K562 (cell line): ENCODE results near the gene DEPP1.

ENCODE experiments used
- COPS2 ChIP-seq: fragments of 450-650 bp; conservative IDR thresholded peaks from 2 replicates; pipeline ENCODE4 v1.6.1; 2016; ENCODE audit warnings: mild to moderate bottlenecking, moderate library complexity
- HDAC2 ChIP-seq: fragments of 450-650 bp; IDR thresholded peaks from 2 replicates; pipeline ENCODE4 v1.6.1; 2016; ENCODE audit warnings: mild to moderate bottlenecking
- HOXB6 ChIP-seq: fragments of 250-450 bp; sonication (Bioruptor Pico); IDR thresholded peaks from 2 replicates; pipeline ENCODE4 v1.5.1; 2022; ENCODE audit warnings: mild to moderate bottlenecking, borderline replicate concordance
- L3MBTL2 ChIP-seq: fragments of 450-650 bp; IDR thresholded peaks from 2 replicates; pipeline ENCODE4 v1.6.1; 2016; ENCODE audit warnings: mild to moderate bottlenecking, moderate library complexity
- NBN ChIP-seq: fragments of 450-650 bp; IDR thresholded peaks from 2 replicates; pipeline ENCODE4 v1.6.1; 2016; ENCODE audit warnings: low read depth, mild to moderate bottlenecking
- STAT5A ChIP-seq: IDR thresholded peaks from 2 replicates; pipeline ENCODE4 v1.6.1; 2012; ENCODE audit warnings: low read length, inconsistent platforms, borderline replicate concordance
- ZKSCAN1 ChIP-seq: fragments of 150-350 bp; IDR thresholded peaks from 2 replicates; pipeline ENCODE4 v1.6.1; 2016; ENCODE audit warnings: low read depth, low read length
- ZNF41 ChIP-seq: fragments of 250-450 bp; sonication (Bioruptor Pico); conservative IDR thresholded peaks from 2 replicates; pipeline ENCODE4 v1.4.0; 2020; ENCODE audit warnings: mild to moderate bottlenecking
- TF ChIP-seq, protein P1 (sequence below): fragments of 250-450 bp; sonication (Bioruptor Pico); IDR thresholded peaks from 2 replicates; pipeline ENCODE4 v1.4.0; 2020
- TF ChIP-seq, protein P2 (sequence below), 3 experiments: IDR thresholded peaks in 2 of 3; conservative IDR thresholded peaks in 1 of 3; 2 replicates each; pipeline ENCODE4 v1.5.1; 2011 to 2012; ENCODE audit warnings: low read length in 3 of 3, mild to moderate bottlenecking in 3 of 3, control low read depth in 2 of 3, improper control_type of control experiment in 1 of 3, inconsistent platforms in 1 of 3, low read depth in 1 of 3, mixed read lengths in 1 of 3, moderate library complexity in 1 of 3; ENCODE audit not compliant: insufficient read depth in 2 of 3

DNA sequence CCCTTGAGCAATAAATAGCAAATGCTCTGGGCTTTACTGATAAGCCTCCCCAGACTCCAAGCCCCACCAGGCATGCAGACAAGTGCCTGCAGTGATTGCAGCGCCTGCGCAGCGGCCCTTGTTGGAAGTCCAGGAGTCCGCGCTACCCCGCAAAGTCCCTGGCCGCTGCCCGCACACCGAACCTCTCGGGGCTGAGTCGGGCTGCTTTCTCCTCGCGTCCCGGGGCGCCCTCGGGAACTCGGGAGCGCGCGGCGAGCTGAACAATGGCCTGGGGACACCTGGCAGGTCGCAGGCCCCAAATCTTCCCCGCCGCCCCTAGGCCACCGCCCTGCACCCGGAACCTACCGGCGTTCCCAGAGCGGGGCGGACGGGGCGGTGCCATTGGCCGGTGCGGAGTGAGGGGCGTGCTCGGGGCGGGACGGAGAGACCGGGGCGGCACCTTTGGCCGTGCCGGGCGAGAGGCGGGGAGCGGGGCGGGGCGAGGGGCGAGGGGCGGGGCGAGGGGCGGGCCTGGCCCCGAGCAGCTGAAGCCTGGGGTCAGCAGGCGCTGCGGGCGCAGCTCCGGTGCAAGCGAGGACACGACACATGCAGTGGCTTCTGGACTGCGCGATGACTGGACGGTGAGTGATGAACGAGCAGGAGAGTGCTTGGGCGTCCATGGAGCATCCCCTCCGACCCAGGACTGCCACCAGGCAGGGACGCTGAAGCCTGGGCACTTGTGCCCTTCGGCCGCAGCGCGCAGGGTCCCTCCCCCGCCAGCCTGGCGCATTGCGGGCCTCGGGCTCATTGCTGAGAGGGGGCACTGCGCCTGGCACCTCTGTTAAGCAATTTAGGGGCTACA lies 19.1 kb downstream of the DEPP1 start, which contains the start of gene RASSF4:
- TF ChIP-seq, protein P1, sequence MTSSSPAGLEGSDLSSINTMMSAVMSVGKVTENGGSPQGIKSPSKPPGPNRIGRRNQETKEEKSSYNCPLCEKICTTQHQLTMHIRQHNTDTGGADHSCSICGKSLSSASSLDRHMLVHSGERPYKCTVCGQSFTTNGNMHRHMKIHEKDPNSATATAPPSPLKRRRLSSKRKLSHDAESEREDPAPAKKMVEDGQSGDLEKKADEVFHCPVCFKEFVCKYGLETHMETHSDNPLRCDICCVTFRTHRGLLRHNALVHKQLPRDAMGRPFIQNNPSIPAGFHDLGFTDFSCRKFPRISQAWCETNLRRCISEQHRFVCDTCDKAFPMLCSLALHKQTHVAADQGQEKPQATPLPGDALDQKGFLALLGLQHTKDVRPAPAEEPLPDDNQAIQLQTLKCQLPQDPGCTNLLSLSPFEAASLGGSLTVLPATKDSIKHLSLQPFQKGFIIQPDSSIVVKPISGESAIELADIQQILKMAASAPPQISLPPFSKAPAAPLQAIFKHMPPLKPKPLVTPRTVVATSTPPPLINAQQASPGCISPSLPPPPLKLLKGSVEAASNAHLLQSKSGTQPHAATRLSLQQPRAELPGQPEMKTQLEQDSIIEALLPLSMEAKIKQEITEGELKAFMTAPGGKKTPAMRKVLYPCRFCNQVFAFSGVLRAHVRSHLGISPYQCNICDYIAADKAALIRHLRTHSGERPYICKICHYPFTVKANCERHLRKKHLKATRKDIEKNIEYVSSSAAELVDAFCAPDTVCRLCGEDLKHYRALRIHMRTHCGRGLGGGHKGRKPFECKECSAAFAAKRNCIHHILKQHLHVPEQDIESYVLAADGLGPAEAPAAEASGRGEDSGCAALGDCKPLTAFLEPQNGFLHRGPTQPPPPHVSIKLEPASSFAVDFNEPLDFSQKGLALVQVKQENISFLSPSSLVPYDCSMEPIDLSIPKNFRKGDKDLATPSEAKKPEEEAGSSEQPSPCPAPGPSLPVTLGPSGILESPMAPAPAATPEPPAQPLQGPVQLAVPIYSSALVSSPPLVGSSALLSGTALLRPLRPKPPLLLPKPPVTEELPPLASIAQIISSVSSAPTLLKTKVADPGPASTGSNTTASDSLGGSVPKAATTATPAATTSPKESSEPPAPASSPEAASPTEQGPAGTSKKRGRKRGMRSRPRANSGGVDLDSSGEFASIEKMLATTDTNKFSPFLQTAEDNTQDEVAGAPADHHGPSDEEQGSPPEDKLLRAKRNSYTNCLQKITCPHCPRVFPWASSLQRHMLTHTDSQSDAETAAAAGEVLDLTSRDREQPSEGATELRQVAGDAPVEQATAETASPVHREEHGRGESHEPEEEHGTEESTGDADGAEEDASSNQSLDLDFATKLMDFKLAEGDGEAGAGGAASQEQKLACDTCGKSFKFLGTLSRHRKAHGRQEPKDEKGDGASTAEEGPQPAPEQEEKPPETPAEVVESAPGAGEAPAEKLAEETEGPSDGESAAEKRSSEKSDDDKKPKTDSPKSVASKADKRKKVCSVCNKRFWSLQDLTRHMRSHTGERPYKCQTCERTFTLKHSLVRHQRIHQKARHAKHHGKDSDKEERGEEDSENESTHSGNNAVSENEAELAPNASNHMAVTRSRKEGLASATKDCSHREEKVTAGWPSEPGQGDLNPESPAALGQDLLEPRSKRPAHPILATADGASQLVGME (CRISPR knock-in tag): no peak
- TF ChIP-seq STAT5A (no peak; the same call in 1 of the 2 replicates), ZNF41 (no peak), HDAC2 (peak; percentile 83; the same call in 1 of the 2 replicates), L3MBTL2 (peak; percentile 56; the same call in 1 of the 2 replicates), COPS2 (no peak), ZKSCAN1 (no peak), NBN (no peak), HOXB6 (CRISPR knock-in tag) (no peak)
- TF ChIP-seq, protein P2, sequence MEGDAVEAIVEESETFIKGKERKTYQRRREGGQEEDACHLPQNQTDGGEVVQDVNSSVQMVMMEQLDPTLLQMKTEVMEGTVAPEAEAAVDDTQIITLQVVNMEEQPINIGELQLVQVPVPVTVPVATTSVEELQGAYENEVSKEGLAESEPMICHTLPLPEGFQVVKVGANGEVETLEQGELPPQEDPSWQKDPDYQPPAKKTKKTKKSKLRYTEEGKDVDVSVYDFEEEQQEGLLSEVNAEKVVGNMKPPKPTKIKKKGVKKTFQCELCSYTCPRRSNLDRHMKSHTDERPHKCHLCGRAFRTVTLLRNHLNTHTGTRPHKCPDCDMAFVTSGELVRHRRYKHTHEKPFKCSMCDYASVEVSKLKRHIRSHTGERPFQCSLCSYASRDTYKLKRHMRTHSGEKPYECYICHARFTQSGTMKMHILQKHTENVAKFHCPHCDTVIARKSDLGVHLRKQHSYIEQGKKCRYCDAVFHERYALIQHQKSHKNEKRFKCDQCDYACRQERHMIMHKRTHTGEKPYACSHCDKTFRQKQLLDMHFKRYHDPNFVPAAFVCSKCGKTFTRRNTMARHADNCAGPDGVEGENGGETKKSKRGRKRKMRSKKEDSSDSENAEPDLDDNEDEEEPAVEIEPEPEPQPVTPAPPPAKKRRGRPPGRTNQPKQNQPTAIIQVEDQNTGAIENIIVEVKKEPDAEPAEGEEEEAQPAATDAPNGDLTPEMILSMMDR (IDR thresholded peaks at IDR 0.05 in 2 of 3, conservative IDR thresholded peaks at IDR 0.05 in 1 of 3; ENCODE audit: insufficient read depth in 2 of 3, low read depth in 1 of 3, low read length in 3 of 3): no peak
